SK-N-SH treated with all-trans-retinoic acid at 6 μM for 48 hours (cell line): Measurements from ENCODE around the gene SIM1.

ENCODE experiments used
- ATAC-seq: fragments of 200-7000 bp; cut with Tn5 transposase; 3 replicates; pipeline ENCODE4 v1.9.1; 2020; ENCODE audit warnings: mild to moderate bottlenecking, moderate library complexity
- BACH2 ChIP-seq: fragments of 250-450 bp; sonication (Bioruptor Pico); IDR thresholded peaks from 2 replicates; pipeline ENCODE4 v1.9.0; 2021; ENCODE audit warnings: mild to moderate bottlenecking, borderline replicate concordance
- CSDC2 ChIP-seq: fragments of 250-450 bp; sonication (Bioruptor Pico); IDR thresholded peaks from 2 replicates; pipeline ENCODE4 v1.5.0; 2020; ENCODE audit warnings: mild to moderate bottlenecking, moderate library complexity
- ESRRG ChIP-seq: fragments of 250-450 bp; sonication (Bioruptor Pico); IDR thresholded peaks from 2 replicates; pipeline ENCODE4 v1.6.1; 2021; ENCODE audit warnings: mild to moderate bottlenecking
- ISL1 ChIP-seq: fragments of 250-450 bp; sonication (Bioruptor Pico); IDR thresholded peaks from 2 replicates; pipeline ENCODE4 v2.1.2; 2022; ENCODE audit warnings: mild to moderate bottlenecking, moderate library complexity
- OSR1 ChIP-seq: fragments of 250-450 bp; sonication (Bioruptor Pico); IDR thresholded peaks from 2 replicates; pipeline ENCODE4 v1.8.0; 2022; ENCODE audit warnings: moderate library complexity, mild to moderate bottlenecking, inconsistent platforms
- PATZ1 ChIP-seq: fragments of 250-450 bp; sonication (Bioruptor Pico); IDR thresholded peaks from 2 replicates; pipeline ENCODE4 v1.8.0; 2020; ENCODE audit warnings: mild to moderate bottlenecking, moderate library complexity, borderline replicate concordance
- PPARA ChIP-seq: fragments of 250-450 bp; sonication (Bioruptor Pico); IDR thresholded peaks from 2 replicates; pipeline ENCODE4 v1.5.0; 2020; ENCODE audit warnings: mild to moderate bottlenecking, borderline replicate concordance
- SNAI2 ChIP-seq: fragments of 250-450 bp; sonication (Bioruptor Pico); IDR thresholded peaks from 2 replicates; pipeline ENCODE4 v1.5.0; 2020; ENCODE audit warnings: mild to moderate bottlenecking, moderate library complexity
- TCF4 ChIP-seq: fragments of 250-450 bp; sonication (Bioruptor Pico); IDR thresholded peaks from 2 replicates; pipeline ENCODE4 v1.8.0; 2021; ENCODE audit warnings: mild to moderate bottlenecking, moderate library complexity, borderline replicate concordance
- TOX ChIP-seq: fragments of 250-450 bp; sonication (Bioruptor Pico); IDR thresholded peaks from 2 replicates; pipeline ENCODE4 v1.8.0; 2021; ENCODE audit warnings: mild to moderate bottlenecking, moderate library complexity, borderline replicate concordance
- ZC3H10 ChIP-seq: fragments of 250-450 bp; sonication (Bioruptor Pico); IDR thresholded peaks from 2 replicates; pipeline ENCODE4 v1.5.1; 2021; ENCODE audit warnings: mild to moderate bottlenecking, moderate library complexity
- ZFP3 ChIP-seq: fragments of 250-450 bp; sonication (Bioruptor Pico); IDR thresholded peaks from 2 replicates; pipeline ENCODE4 v1.5.0; 2020; ENCODE audit warnings: mild to moderate bottlenecking, moderate library complexity
- ZFP30 ChIP-seq: fragments of 450-650 bp; formaldehyde crosslinking; IDR thresholded peaks from 2 replicates; pipeline ENCODE4 v1.5.0; 2022; ENCODE audit warnings: mild to moderate bottlenecking, moderate library complexity
- ZNF70 ChIP-seq: fragments of 450-650 bp; formaldehyde crosslinking; IDR thresholded peaks from 2 replicates; pipeline ENCODE4 v1.5.0; 2020; ENCODE audit warnings: mild to moderate bottlenecking, moderate library complexity
- ZNF8 ChIP-seq: fragments of 450-650 bp; formaldehyde crosslinking; IDR thresholded peaks from 2 replicates; pipeline ENCODE4 v1.5.0; 2020; ENCODE audit warnings: mild to moderate bottlenecking, moderate library complexity
- TF ChIP-seq, protein P1 (sequence below): fragments of 250-450 bp; sonication (Bioruptor Pico); IDR thresholded peaks from 2 replicates; pipeline ENCODE4 v1.5.1; 2021; ENCODE audit warnings: mild to moderate bottlenecking, moderate library complexity
- TF ChIP-seq, protein P2 (sequence below): fragments of 250-450 bp; sonication (Bioruptor Pico); IDR thresholded peaks from 2 replicates; pipeline ENCODE4 v1.8.0; 2021; ENCODE audit warnings: low read depth, mild to moderate bottlenecking, moderate library complexity, borderline replicate concordance

The SIM1 gene

DNA sequence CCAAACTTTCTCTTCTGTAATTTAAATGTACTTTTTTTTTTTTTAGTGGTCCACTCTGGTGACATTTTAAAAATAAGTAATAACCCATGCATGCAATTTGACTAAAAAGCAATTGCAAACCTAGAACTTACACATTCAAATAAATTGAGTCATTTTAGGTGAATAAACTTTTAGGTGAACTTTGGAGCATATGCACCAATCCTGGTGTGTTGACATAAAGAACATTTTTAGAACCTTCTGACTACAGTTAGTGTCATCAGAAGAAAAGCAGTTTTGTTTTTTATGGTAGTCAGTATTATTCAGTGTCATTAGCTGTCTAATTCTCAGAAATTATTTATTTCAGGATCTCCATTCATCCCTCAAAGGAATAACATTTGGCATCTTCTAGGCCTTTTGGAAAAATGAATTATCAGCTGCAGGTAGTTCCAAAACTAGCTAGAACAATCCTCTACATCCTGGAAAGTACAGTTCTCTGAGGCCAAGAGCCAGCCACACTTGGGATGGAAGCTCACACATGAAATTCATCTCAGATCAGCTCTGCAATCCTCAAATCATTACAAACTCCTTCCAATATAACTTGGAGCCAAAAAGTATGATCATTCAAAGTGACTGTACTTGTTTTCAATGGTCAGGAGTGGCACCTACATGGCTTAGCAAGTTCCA, 38.5 kb upstream of the SIM1 start:
- ATAC-seq = no peak
- TF ChIP-seq SNAI2 (CRISPR knock-in tag) = no peak
- TF ChIP-seq PATZ1 (CRISPR knock-in tag) = no peak
- TF ChIP-seq TOX (CRISPR knock-in tag) = no peak
- no peak for TF ChIP-seq ZC3H10 (CRISPR knock-in tag)
- TF ChIP-seq ZFP30 = no peak
- TF ChIP-seq, protein P1, sequence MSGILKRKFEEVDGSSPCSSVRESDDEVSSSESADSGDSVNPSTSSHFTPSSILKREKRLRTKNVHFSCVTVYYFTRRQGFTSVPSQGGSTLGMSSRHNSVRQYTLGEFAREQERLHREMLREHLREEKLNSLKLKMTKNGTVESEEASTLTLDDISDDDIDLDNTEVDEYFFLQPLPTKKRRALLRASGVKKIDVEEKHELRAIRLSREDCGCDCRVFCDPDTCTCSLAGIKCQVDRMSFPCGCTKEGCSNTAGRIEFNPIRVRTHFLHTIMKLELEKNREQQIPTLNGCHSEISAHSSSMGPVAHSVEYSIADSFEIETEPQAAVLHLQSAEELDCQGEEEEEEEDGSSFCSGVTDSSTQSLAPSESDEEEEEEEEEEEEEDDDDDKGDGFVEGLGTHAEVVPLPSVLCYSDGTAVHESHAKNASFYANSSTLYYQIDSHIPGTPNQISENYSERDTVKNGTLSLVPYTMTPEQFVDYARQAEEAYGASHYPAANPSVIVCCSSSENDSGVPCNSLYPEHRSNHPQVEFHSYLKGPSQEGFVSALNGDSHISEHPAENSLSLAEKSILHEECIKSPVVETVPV (CRISPR knock-in tag) = no peak
- TF ChIP-seq, protein P2, sequence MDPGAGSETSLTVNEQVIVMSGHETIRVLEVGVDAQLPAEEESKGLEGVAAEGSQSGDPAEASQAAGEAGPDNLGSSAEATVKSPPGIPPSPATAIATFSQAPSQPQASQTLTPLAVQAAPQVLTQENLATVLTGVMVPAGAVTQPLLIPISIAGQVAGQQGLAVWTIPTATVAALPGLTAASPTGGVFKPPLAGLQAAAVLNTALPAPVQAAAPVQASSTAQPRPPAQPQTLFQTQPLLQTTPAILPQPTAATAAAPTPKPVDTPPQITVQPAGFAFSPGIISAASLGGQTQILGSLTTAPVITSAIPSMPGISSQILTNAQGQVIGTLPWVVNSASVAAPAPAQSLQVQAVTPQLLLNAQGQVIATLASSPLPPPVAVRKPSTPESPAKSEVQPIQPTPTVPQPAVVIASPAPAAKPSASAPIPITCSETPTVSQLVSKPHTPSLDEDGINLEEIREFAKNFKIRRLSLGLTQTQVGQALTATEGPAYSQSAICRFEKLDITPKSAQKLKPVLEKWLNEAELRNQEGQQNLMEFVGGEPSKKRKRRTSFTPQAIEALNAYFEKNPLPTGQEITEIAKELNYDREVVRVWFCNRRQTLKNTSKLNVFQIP (CRISPR knock-in tag) = no peak
- no peak for TF ChIP-seq CSDC2 (CRISPR knock-in tag)
- TF ChIP-seq OSR1 = no peak
- no peak for TF ChIP-seq ESRRG
- TF ChIP-seq ZNF8 = no peak
- no peak for TF ChIP-seq ISL1 (CRISPR knock-in tag)
- TF ChIP-seq ZFP3 = no peak
- TF ChIP-seq TCF4 (CRISPR knock-in tag) = no peak
- no peak for TF ChIP-seq ZNF70 (CRISPR knock-in tag)

- no peak for ATAC-seq
- TF ChIP-seq PATZ1 (CRISPR knock-in tag) = no peak
Observed at GRCh38 chr6:100493206-100493888, 28.6 kb upstream of the SIM1 start.

DNA sequence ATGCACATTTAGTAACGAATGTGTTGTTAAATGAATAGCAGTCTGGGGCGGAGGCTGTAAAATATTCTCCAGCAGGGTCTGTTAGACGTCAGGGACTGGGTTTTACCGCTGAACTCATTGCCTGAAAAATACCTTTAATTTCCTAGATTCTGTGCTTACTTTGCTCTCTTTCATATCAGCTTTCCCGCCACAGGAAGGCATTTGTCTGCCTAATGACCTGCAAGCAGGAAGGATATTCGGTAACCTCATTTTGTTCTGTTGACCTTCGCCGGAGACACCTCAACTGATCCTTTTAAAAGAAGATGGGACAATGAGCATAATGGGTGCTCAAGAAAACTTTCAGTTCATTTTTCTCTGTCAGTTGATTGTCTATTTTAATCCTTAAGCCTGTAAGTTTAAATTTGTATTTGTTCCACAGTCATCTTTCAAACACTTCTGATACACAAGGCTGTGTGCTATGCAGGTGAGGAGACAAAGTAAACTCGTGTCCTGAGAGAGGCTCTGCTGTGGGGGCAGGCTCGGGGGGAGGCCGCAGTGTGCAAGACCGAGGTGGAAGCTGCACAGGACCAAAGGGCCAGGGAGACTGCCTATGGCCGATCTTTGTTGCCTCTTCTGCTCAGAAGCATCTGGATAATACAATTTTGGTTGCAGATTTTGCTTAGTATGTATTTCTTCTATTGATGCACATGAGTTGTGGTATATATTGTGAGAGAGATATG, 27.4 kb upstream of the SIM1 start:
- no peak for TF ChIP-seq BACH2 (CRISPR knock-in tag)
- TF ChIP-seq, protein P2 (CRISPR knock-in tag) = no peak
- TF ChIP-seq, protein P1 (CRISPR knock-in tag) = no peak
- TF ChIP-seq PATZ1 (CRISPR knock-in tag) = no peak
- no peak for TF ChIP-seq PPARA (CRISPR knock-in tag)
- TF ChIP-seq ESRRG = no peak
- no peak for TF ChIP-seq SNAI2 (CRISPR knock-in tag)
- TF ChIP-seq CSDC2 (CRISPR knock-in tag) = no peak
- ATAC-seq = no peak; the same call in 2 of the 3 replicates
